ENCODE measurements around the gene MSX1. TPM values are rescaled to one million over a fixed set of nuclear protein-coding genes. Genes with fewer than 3 reads are reported as not detected.

MSX1 gene
- total and polyA plus RNA-seq, 2 of the 13 experiments (the other 11 are each of a cell fraction or from before 2014, with no cell fraction given), result 12.1 to 14.9 TPM

- TF ChIP-seq, protein P1, sequence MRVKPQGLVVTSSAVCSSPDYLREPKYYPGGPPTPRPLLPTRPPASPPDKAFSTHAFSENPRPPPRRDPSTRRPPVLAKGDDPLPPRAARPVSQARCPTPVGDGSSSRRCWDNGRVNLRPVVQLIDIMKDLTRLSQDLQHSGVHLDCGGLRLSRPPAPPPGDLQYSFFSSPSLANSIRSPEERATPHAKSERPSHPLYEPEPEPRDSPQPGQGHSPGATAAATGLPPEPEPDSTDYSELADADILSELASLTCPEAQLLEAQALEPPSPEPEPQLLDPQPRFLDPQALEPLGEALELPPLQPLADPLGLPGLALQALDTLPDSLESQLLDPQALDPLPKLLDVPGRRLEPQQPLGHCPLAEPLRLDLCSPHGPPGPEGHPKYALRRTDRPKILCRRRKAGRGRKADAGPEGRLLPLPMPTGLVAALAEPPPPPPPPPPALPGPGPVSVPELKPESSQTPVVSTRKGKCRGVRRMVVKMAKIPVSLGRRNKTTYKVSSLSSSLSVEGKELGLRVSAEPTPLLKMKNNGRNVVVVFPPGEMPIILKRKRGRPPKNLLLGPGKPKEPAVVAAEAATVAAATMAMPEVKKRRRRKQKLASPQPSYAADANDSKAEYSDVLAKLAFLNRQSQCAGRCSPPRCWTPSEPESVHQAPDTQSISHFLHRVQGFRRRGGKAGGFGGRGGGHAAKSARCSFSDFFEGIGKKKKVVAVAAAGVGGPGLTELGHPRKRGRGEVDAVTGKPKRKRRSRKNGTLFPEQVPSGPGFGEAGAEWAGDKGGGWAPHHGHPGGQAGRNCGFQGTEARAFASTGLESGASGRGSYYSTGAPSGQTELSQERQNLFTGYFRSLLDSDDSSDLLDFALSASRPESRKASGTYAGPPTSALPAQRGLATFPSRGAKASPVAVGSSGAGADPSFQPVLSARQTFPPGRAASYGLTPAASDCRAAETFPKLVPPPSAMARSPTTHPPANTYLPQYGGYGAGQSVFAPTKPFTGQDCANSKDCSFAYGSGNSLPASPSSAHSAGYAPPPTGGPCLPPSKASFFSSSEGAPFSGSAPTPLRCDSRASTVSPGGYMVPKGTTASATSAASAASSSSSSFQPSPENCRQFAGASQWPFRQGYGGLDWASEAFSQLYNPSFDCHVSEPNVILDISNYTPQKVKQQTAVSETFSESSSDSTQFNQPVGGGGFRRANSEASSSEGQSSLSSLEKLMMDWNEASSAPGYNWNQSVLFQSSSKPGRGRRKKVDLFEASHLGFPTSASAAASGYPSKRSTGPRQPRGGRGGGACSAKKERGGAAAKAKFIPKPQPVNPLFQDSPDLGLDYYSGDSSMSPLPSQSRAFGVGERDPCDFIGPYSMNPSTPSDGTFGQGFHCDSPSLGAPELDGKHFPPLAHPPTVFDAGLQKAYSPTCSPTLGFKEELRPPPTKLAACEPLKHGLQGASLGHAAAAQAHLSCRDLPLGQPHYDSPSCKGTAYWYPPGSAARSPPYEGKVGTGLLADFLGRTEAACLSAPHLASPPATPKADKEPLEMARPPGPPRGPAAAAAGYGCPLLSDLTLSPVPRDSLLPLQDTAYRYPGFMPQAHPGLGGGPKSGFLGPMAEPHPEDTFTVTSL (CRISPR knock-in tag; IDR thresholded peaks at IDR 0.05; ENCODE audit: borderline replicate concordance), result no peak
- TF ChIP-seq, protein P2, sequence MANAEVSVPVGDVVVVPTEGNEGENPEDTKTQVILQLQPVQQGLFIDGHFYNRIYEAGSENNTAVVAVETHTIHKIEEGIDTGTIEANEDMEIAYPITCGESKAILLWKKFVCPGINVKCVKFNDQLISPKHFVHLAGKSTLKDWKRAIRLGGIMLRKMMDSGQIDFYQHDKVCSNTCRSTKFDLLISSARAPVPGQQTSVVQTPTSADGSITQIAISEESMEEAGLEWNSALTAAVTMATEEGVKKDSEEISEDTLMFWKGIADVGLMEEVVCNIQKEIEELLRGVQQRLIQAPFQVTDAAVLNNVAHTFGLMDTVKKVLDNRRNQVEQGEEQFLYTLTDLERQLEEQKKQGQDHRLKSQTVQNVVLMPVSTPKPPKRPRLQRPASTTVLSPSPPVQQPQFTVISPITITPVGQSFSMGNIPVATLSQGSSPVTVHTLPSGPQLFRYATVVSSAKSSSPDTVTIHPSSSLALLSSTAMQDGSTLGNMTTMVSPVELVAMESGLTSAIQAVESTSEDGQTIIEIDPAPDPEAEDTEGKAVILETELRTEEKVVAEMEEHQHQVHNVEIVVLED (CRISPR knock-in tag; IDR thresholded peaks at IDR 0.05; ENCODE audit: borderline replicate concordance), result no peak
- TF ChIP-seq JUN (CRISPR knock-in tag; IDR thresholded peaks at IDR 0.05), result no peak
- TF ChIP-seq, protein P3, sequence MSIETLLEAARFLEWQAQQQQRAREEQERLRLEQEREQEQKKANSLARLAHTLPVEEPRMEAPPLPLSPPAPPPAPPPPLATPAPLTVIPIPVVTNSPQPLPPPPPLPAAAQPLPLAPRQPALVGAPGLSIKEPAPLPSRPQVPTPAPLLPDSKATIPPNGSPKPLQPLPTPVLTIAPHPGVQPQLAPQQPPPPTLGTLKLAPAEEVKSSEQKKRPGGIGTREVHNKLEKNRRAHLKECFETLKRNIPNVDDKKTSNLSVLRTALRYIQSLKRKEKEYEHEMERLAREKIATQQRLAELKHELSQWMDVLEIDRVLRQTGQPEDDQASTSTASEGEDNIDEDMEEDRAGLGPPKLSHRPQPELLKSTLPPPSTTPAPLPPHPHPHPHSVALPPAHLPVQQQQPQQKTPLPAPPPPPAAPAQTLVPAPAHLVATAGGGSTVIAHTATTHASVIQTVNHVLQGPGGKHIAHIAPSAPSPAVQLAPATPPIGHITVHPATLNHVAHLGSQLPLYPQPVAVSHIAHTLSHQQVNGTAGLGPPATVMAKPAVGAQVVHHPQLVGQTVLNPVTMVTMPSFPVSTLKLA (IDR thresholded peaks at IDR 0.05), result no peak
- TF ChIP-seq LCORL (IDR thresholded peaks at IDR 0.05), result no peak
- TF ChIP-seq LCORL (CRISPR knock-in tag; IDR thresholded peaks at IDR 0.05), result no peak
- TF ChIP-seq ZNF292 (CRISPR knock-in tag; IDR thresholded peaks at IDR 0.05; ENCODE audit: borderline replicate concordance, low read depth), result no peak
- no peak for TF ChIP-seq SIX1 (CRISPR knock-in tag; IDR thresholded peaks at IDR 0.05; ENCODE audit: borderline replicate concordance)
- no peak for TF ChIP-seq CBFB (CRISPR knock-in tag; IDR thresholded peaks at IDR 0.05)
- no peak for TF ChIP-seq SMAD1 (CRISPR knock-in tag; IDR thresholded peaks at IDR 0.05; ENCODE audit: borderline replicate concordance, low read depth)
- TF ChIP-seq SRSF9 (IDR thresholded peaks at IDR 0.05; ENCODE audit: borderline replicate concordance, insufficient read depth, low read depth, low read length, poor library complexity, severe bottlenecking), result no peak
- no peak for TF ChIP-seq ZNF205 (CRISPR knock-in tag; IDR thresholded peaks at IDR 0.05)
- peak in 1 of 2 experiments; percentile 72; a peak in 2 of 4 replicates for TF ChIP-seq REST (IDR thresholded peaks at IDR 0.05; ENCODE audit: borderline replicate concordance in 1 of 2, low read depth in 1 of 2, low read length in 2 of 2)
- no peak for TF ChIP-seq ZNF251 (CRISPR knock-in tag; IDR thresholded peaks at IDR 0.05)
These were observed 17.6 kb downstream of the MSX1 start (continued) for GRCh38 chr4:4876945-4877661.
